Upper lobe of left lung (tissue), 4 donors: ENCODE measurements around the gene RFK.

Experiments
- EP300 ChIP-seq, 4 donors: sonication (generic); formaldehyde crosslinking; IDR thresholded peaks; one replicate each; pipeline ENCODE4 v1.5.1; 2017; ENCODE audit warnings: antibody characterized with exemption in 4 of 4, control low read depth in 2 of 4
- POLR2A ChIP-seq, 4 donors: fragments of 450-650 bp; IDR thresholded peaks; one replicate each; pipeline ENCODE4 v1.5.1; 2016 to 2017; ENCODE audit warnings: antibody characterized with exemption in 4 of 4, mild to moderate bottlenecking in 2 of 4
- TF ChIP-seq, protein P1 (sequence below), 6 experiments: fragments of 450-650 bp in 4 of 6; fragments of 200-600 bp in 2 of 6; sonication (generic) in 2 of 6; IDR thresholded peaks; one replicate each; pipeline ENCODE4 v1.5.1; 2016 to 2019; ENCODE audit warnings: antibody characterized with exemption in 6 of 6

DNA sequence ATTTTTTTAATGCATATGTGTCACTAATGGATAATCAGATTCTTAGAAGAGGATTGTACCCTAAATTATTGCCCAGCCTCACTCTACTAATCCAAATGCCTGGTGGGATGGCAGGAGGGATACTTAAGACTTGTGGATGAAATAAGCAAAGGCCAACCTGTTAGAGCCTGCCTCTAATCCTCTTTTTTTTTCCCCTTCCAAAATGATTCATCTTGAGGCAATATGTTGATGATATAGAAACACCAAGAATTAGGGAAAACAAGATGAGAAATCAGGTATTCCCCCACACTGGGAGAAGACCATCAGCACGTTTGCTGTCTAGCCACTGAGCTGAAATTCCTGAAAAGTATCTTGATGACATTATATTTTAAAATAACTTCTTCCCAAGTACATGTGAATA, 52.0 kb downstream of the RFK start:
- TF ChIP-seq EP300 (IDR thresholded peaks at IDR 0.05) (no peak), POLR2A (IDR thresholded peaks at IDR 0.05) (no peak)
- TF ChIP-seq, protein P1, sequence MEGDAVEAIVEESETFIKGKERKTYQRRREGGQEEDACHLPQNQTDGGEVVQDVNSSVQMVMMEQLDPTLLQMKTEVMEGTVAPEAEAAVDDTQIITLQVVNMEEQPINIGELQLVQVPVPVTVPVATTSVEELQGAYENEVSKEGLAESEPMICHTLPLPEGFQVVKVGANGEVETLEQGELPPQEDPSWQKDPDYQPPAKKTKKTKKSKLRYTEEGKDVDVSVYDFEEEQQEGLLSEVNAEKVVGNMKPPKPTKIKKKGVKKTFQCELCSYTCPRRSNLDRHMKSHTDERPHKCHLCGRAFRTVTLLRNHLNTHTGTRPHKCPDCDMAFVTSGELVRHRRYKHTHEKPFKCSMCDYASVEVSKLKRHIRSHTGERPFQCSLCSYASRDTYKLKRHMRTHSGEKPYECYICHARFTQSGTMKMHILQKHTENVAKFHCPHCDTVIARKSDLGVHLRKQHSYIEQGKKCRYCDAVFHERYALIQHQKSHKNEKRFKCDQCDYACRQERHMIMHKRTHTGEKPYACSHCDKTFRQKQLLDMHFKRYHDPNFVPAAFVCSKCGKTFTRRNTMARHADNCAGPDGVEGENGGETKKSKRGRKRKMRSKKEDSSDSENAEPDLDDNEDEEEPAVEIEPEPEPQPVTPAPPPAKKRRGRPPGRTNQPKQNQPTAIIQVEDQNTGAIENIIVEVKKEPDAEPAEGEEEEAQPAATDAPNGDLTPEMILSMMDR (IDR thresholded peaks at IDR 0.05) = no peak
